ENCODE measurements around the gene GOLGA6L10.
"Not testable (repeated sequence)": the region's sequence is repeated elsewhere in the genome, so short reads cannot be mapped to it uniquely, and the experiment has no call there.

GOLGA6L10 gene

GRCh38 chr15:82316247-82317090 lies 32.8 kb downstream of the GOLGA6L10 start:
- DNase-seq = not testable (repeated sequence)

GRCh38 chr15:82315519-82316246 lies 33.6 kb downstream of the GOLGA6L10 start:
- DNase-seq = no peak

GRCh38 chr15:82314769-82315518 lies 34.3 kb downstream of the GOLGA6L10 start:
- no peak for DNase-seq

GRCh38 chr15:82313951-82314768 lies 35.1 kb downstream of the GOLGA6L10 start:
- DNase-seq = not testable (repeated sequence)

- no peak for DNase-seq
These were observed 35.8 kb downstream of the GOLGA6L10 start for GRCh38 chr15:82313446-82313845.

GRCh38 chr15:82312586-82313349 lies 36.5 kb downstream of the GOLGA6L10 start:
- DNase-seq = no peak

GRCh38 chr15:82311321-82311720 lies 38.0 kb downstream of the GOLGA6L10 start:
- DNase-seq = not testable (repeated sequence)

GRCh38 chr15:82309802-82310201 lies 39.5 kb downstream of the GOLGA6L10 start:
- DNase-seq = no peak

GRCh38 chr15:82307714-82308081 lies 41.6 kb downstream of the GOLGA6L10 start:
- DNase-seq = no peak

- no peak for DNase-seq
These were observed 42.2 kb downstream of the GOLGA6L10 start for GRCh38 chr15:82306791-82307713.

GRCh38 chr15:82305621-82306048 lies 43.6 kb downstream of the GOLGA6L10 start:
- no peak for DNase-seq

GRCh38 chr15:82304778-82305090 lies 44.5 kb downstream of the GOLGA6L10 start:
- DNase-seq = no peak

GRCh38 chr15:82303956-82304777 lies 45.1 kb downstream of the GOLGA6L10 start:
- DNase-seq = no peak

- no peak for DNase-seq
These were observed 47.8 kb downstream of the GOLGA6L10 start for GRCh38 chr15:82301296-82302016.

- no peak for DNase-seq
These were observed 48.4 kb downstream of the GOLGA6L10 start for GRCh38 chr15:82300883-82301282.

- DNase-seq = not testable (repeated sequence)
These were observed 48.9 kb downstream of the GOLGA6L10 start for GRCh38 chr15:82300326-82300725.

- not testable (repeated sequence) for DNase-seq
These were observed 49.8 kb downstream of the GOLGA6L10 start for GRCh38 chr15:82299511-82299914.

- DNase-seq = peak; percentile 28
These were observed 50.8 kb downstream of the GOLGA6L10 start for GRCh38 chr15:82298520-82298919.

GRCh38 chr15:82298032-82298431 lies 51.2 kb downstream of the GOLGA6L10 start:
- DNase-seq = no peak

Data from T-helper 9 cell (primary cell).